HG02798 (cell line): ENCODE data around the gene ENTR1.

ENCODE experiments used
- ATAC-seq: cut with Tn5 transposase; IDR thresholded peaks from one replicate; pipeline ENCODE4 v1.9.1; 2021; ENCODE audit warnings: mild to moderate bottlenecking; ENCODE audit not compliant: unreplicated experiment, poor library complexity

ENTR1 gene

DNA sequence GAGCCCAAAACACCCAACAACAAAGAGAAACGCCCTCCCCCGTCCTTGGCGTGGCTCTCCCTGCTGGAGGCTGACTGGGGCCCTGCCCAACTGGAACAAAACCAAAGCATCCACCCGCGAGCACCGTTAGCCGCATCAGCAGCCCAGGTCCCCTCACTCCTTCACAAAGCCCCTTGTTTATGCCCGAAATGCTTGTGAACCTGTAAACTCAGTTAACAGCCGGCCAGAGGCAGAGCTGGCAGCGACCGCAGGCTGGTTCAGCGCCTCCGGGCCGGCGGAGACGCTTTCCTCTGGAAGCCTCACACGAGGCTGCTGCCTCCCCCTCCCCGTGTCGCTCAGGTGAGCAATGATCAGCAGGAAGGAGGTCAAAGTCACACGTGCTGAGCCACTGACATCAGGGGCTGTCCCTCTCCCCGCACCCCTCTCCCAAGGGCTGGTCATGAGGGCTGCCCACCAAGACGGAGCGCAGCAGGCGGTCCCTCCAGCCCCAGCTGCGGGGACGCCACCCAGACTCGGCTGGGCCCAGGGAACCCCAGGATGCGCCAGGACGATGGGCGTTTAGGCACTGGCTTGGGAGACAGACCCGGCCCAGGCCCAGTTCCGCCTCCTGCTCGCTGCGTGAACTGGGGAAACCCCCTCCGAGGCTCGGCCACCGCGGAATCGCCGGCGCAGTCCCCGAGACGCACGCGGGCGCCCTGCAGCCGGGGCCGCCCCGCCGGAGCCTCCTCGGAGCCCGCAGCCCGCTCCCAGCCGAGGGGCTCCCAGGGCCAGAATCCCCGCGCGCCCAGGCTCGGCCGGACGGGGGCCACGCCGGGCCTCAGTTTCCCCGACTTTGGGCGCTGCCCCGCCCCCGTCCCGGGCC lies 11.0 kb downstream of the ENTR1 start:
- ATAC-seq, result peak; percentile 25

DNA sequence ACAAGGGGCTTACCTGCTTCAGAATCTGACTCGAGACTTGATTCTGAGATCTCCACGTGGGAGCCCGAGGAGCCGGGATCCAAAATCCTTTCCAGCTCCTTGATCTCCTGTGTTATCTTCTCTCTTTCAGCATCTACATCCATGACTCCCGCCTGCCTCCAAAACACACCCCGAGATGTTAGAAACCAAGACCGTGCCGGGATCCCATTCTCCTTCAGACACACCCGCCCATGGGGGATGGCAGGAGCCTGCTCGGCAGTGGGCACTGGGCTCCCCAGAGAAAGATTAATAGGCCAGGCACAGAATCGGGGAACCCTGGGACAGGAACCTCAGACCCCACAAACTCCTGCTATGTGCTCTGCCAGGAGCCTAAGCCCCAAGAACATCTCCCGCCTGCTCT lies 12.1 kb downstream of the ENTR1 start:
- no peak for ATAC-seq

DNA sequence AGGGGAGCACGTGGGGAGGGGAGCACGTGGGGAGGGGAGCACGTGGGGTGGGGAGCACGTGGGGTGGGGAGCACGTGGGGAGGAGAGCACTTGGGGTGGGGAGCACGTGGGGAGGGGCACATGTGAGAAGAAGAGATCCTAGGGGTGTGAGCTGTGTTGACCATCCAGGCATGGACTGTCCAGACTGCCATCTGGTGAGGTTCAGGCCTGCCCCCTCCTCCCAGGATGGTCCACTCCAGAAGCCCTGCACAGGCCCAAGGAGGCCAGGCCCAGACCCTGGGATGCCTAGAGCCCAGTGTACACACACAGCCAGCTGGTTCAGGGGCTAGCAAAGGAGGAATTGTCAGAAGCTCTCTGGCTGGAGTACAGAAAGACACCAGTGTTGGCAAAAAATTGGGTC lies 12.8 kb downstream of the ENTR1 start:
- no peak for ATAC-seq

DNA sequence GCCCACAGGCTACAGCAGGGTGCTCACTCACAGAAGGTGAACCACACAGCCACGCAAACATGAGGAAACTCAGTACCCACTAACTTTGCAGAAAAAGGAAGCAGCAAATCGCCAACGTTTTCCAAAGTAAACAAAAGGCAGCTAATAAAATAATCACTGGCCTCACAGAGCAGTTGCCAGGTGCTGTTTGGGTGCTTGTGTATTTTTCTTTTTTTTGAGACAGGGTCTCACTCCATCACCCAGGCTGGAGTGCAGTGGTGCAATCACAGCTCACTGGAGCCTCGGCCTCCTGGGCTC lies 14.2 kb downstream of the ENTR1 start:
- ATAC-seq, result no peak

DNA sequence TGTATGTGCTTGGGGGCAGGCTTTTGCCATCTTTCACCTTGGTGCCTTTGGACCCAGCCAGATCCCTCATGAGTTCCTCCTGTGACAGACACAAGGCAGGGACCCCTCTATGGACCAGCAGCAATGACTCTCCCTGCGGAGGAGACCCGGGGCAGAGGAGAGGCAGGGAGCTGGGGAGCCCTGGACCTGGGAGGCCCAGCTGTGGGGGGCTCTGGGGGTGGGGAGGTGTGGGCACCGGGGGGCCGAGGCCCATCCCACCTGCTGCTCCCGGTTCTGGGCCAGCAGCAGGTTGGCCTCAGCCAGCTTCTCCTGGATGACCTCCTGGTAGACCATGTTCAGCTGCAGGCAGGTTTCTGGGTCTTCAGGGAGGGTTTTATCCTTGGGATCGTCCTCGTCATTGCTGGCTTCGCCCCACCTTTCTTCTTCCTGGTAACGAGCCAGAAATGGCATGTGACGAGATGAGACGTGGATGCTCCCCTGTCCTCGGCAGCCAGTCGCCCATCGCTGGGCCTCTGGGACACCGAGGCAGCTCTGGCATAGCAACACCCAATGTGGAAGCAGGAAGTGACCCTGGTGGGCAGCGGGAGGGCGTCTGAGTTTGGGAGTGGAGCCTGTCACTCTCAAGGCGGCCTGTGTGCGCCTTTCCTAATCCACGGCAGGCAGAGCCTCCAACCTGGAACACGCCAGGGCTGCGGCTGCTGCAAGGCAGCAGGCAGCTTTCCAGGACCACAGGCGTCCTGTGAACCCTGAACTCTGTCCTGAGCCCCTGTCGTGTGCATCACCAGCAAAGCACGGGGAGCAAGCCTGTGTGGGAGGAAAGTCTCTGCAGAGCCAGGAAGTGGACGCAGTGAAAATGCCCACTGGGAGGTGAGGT lies 14.8 kb downstream of the ENTR1 start:
- no peak for ATAC-seq

DNA sequence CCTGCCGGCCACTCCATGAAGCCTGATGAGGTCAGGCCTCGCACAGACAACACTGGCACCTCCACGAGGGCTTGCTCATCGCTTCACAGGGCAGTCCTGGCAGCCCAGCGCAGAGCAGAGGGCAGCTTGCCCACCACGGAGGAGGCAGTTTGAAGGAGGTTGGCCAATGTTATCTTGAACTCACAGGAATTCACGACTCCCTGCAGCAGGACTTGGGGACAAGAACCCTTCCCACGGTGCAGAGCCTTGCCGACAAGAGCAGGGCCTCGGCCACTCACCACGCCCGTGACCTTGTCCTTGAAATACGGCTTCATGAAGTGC lies 15.4 kb downstream of the ENTR1 start:
- no peak for ATAC-seq

DNA sequence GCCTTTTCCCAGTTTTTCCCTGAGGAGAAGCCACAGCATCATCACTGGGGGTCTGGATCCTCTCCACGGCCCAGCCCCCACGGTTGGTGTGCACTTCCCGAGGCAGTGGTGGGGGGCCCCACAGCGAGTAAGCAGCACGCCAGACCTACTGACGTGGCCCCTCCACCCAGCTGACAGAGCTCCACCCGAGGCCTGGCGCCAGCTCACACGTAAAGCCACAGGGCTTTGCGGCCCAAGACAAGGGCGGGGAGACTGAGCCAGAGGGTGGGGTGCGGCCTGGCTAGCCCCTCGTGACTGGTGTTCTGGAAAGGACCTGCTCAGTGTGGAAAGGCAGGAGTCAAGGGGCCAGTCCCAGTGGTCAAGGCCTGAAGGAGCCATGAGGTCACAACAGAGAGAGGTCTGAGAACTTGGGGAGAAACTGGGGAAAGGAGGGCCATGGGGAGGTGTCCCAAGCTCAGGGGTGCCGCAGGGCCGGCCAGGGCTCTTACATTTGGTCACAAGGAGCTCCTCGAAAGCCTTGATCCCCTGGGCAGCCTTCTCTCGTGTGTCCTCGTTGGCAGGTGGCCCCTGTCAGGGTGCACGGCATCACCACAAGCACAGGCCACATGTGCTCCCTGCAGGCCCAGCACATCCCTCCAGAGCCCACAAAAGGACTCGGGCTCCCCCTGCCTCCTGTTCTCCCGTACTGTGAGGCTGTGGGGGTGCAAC lies 15.9 kb downstream of the ENTR1 start:
- ATAC-seq, result no peak

DNA sequence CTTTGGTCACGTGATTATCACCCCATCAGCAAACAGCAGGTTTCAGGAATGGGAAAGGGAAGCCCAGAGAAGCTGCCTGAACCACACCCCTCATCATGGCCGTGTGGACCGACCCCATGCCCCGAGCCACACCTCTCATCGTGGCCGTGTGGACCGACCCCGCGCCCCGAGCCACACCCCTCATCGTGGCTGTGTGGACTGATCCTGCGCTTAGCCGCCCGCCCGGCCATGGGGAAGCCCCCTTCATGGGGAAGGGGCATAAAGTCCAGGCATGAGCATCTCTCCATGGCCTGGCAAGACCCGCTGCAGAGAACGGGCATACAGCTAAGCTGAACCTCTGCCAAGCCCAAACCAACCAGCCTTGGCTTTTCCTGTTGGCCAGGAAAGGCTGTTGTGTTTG lies 16.9 kb downstream of the ENTR1 start:
- no peak for ATAC-seq

DNA sequence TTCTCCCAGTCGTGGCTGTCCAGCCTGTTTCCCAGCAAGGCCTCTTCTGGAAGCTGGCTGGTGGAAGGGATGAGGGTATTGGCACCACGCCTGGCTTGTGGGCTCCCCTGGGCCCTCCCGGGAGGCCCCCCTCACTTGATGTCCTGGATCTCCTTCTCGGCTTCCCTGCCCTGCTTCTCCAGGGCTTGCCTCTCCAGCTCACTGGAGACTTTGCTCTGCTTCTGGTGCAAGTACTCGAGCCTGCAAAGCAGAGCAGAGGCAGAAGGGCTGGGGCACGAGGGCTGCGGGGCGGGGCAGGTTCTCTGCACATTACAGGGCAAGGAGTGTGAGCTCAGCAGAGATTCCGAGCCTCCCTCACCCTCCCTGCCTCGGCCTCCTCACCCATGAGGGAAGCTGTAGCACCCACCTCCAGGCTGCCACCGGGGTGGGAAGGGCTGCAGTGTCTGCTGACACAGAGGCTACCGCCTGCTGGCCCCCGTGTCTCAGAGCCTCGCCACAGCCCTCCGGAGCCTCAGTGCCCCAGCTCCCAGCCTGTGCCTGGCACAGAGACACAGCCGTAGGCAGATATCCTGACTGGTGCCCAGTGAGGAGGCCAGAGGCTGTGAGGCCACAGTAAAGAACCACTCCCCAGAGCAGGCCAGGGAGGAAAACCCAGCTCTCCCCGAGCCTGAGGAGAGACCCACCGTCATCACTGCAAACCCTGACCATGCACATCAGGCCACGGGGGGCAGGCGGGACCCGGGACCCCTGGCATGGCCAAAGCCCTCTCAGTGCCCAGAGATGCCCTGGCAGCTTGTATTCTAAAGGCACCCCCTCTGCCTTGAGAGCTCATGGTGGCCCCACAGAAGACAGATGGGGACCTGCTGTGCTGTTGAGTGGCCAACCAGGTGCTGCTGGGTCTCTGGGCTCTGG lies 17.6 kb downstream of the ENTR1 start:
- ATAC-seq, result no peak

DNA sequence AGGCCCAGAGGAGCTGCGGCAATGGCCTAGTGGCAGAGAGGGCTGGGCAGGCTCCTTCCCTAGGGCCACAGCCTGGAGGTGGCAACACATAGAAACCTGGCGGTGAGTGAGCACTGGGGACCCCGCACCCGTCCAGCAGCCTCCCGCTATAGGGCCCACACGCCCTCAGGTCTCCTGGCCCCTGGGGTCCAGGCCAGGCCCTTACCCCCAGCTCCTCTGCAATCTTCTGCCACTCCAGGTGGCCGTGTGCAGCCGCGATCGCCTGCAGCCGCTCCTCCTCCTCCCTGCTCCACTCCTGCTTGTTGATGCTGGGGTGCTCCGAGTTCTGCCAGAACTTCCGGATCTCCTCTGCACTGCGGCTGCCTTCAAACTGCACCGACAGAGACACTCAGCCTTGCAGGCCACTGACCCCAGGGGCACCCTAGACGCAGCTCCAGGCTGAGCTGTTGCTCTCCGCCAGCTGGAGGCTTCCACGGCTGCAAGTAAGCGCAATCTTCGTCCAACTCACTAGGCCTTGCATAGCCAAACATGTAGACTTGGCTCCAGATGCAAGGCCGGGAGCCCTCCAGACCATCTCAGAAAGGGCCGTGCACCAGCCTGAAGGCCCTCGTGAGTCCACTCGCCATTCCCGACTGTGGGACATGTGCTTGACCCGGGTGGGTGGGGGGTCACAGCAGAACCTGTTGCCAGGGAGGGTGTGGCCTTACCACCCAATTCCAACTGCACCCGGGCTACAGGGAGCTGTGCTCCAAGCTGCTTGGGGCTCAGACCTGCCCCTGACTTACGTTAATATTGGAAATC lies 18.5 kb downstream of the ENTR1 start:
- ATAC-seq, result no peak

DNA sequence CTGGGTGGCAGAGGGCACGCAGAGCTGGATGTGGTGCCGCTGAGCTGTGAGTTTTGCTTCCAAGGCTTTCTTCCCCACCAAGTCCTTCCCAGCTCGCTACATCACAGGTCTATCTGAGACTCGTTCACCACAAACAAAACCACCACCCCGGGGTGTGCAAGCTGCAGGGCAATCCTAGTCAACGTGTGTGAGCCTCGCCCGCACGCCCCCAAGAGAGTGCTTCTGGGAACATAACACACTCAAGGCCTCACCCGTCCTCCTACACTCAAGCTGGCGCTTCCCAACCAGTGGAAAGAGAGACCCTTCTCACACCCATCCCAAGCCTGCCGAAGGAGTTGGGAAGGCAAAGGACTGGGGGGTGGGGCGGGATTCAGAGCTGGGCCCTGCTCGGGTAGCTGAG lies 21.0 kb downstream of the ENTR1 start:
- no peak for ATAC-seq

DNA sequence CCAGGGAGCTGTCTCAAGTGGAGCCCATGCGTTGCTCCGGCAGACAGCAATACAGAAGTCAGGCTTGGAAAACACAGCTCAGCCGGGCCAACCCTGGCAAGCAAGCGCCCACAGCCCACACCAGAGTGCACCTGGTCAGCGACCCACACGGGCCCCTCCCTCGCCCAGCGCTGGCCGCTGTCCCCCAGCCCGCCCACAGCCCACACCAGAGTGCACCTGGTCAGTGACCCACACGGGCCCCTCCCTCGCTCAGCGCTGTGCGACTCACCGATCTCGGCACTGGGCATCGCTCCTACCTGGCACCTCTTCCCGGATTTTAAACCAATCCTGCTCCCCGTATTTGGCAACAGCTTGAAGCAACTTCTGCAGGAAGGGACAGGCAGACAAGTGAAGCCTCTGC lies 23.2 kb downstream of the ENTR1 start:
- no peak for ATAC-seq

DNA sequence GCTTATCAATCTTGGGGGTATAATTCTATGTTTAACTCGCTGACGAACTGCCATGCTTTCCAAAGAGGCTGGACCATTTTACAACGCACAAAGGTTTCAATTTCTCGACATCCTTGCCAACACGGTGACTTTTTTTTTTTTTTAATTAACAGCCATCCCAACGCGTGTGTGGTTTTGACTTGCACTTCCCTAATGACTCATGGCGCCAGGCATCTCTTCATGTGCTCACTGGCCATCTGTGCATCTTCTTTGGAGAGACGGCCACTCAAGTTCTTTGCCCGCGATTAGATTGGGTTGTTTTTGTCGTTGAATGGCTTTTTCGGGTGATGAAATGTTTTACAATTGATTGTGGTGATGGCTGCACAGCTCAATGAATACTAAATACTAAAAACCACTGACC lies 24.4 kb downstream of the ENTR1 start:
- ATAC-seq, result no peak

DNA sequence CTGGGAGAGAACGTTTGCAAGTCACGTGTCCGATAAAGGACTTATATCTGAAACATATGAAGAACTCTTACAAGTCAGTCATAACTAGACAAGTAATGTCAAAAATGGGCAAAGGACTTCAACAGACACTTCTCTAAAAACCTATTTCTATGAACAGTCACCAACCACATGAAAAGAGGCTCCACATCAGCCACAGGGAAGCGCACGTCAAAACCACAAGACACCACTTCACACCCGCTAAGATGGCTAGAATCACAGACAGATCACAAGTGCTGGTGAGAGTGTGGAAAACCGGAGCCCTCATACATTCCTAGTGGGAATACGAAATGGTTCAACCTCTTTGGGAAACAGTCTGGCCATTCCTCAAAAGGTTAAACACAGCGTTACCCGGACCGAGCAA lies 25.4 kb downstream of the ENTR1 start:
- no peak for ATAC-seq

DNA sequence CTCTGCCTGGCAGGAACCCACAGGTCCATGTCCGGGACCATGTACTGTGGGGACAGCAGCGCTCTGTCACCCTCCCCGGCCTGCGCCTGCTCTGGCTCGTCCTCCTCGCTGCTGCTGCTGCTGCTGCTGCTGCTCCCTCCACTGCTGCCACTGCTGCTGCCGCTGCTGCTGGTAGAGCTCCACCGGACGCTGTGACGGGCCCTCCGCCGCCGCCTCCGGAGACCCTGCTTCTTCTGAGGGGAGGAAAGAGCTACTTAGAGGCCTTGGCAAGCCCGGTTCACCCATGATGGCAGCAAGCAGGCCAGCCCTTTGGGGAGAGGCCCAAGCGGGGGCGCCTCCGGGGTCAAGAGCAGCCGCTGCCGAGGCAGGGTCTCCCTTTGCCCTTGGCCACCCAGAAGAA lies 27.0 kb downstream of the ENTR1 start:
- no peak for ATAC-seq

DNA sequence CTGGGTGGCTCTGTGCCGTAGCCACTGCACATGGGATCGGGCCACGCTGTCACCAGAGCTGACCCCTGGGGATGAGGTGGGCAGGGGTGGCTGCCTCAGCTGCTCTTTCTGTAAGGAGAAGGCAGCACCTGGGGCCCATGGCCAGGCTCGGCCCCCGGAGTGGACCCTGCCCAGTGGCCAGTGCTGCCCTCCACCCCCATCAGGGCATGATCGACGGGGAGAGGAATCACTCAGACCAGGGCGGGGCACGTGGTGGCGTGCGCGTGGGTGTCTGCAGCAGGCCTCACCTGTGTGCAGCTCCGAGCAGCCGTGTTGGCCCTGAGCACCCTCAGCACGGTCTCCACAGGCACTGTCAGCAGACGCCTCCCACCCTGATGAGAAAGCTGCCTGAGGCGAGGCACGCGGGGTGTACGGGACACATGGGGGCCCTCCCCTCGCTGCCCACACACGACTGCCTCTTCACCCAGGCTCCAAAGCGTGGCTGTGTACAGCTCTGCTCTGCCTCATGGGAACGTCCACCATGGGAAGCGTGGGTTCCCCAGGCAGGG lies 28.4 kb downstream of the ENTR1 start:
- ATAC-seq, result no peak

DNA sequence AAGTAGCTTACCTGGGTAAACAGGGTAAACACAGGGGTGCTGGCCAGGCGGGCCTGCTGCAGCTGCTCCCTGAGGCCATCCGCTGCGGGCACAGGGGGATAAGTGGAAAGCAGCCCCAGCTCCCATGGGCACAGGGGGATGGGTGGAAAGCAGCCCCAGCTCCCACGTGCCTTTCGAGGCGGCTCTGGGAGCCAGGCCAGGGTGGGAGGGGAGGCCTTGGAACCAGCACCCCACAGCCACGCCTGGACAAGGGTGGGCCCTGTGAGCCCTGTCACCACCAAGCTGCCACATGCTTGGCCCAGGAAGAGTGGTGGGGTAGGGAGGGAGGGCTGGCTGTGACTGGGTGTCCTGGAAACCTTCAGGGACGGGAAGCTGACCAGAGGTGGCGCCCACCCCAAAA lies 29.1 kb downstream of the ENTR1 start:
- ATAC-seq, result no peak

DNA sequence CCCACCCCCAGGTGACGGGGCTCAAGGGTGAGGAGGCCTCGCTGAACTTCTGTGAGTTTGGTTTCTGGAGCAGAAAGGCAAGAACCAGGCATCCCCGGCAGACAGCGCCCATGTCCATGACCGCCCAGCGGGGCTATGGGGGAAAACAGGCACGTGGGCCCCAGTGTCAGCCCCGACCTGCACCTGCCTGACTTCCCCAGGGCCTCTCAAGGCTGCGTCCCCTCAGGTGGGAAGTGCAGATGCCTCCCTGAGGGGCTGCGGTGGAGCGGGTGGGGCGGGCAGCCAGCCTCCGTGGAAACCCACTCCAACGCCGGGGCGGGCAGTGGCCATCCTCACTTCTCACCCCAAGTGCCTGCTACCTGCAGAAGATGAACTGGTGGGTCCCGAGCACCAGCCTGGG lies 30.0 kb downstream of the ENTR1 start:
- no peak for ATAC-seq

DNA sequence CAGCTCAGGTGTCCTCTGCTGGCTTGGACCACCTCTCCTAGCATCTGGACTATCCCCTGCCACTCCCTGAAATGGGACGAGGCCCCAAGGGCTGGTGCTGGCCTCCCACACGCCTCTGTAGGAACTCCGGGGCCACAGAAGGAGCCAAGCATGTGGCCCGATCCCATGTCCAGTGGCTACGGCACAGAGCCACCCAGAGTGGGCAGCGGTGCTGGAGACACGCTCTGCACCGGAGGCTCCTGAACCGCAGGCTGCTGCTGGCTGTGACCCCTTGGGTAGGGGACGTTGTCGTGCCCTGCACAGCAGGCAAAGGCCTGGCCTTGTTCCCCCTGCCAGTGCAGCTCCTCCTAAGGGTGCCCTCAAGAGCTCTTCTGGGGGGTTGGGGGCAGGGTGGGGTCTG lies 30.5 kb downstream of the ENTR1 start:
- ATAC-seq, result no peak
